ENCODE results near the gene THAP2.
A peak's percentile ranks its signal among the peaks of the same experiment; 100 is the strongest.

Gene THAP2

DNA sequence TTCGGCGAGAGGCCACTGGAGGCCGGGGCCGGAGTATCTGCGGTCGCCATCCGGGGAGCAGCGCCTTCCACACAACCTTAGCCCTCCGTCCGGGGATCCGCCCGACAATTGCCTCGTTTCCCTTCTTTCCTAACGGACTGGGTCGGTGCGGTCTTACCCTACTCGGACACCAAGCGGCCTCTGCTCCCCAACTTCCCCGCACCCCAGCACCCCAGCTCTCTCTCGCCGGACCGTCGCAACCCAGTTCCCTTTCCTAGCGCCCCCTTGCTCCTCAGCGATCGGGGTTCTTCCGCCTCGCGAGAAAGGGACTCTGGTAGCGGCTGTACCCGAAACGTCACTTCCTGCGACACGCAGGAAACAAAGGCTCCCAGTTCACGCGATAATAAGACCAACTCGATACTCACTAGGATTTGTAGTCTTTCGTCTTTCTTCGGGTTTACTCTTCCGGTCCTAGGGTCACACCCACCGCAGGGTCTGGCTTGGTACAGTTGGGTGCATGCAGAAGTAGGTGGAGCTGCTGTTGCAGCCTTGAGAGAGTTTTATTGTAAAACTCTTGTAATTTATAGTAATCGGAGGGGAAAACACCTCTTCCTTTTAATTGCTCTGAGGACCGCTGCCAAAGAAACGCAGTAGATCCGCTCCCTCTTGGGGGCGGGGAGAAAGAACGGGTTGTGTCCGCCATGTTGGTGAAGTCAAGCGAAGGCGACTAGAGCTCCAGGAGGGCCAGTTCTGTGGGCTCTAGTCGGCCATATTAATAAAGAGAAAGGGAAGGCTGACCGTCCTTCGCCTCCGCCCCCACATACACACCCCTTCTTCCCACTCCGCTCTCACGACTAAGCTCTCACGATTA lies at the start of gene THAP2, which contains the start of gene ZFC3H1:
Gene THAP2, plus strand, starts transcription at position 741 of the 850 bp plus-strand sequence. CDS start 209 bp downstream, outside the sequence.
Gene ZFC3H1, minus strand, starts transcription at position 288 of the 850 bp plus-strand sequence. Its CDS starts 238 bp downstream, at position 50.
- DNase-seq: peak; percentile 100

GRCh38 chr12:71621938-71622337 lies 42.2 kb upstream of the THAP2 start:
- DNase-seq: no peak

DNA sequence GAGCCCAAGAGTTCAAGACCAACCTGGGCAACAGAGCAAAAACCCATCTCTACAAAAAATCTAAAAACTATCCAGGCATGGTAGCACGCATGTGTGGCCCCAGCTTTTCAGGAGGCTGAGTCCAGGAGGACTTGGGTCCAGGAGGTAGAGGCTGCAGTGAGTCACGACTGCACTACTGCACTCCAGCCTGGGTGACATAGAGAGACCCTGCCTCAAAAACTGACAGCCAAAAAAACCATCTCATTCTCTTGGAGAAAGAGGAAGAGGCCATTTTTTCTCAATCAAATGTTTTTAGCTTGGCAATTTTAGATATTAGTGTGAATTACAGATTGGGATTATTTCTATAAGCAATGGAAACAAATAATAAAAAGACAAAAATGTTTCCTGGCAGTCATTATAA lies 38.6 kb upstream of the THAP2 start:
- DNase-seq: no peak

DNA sequence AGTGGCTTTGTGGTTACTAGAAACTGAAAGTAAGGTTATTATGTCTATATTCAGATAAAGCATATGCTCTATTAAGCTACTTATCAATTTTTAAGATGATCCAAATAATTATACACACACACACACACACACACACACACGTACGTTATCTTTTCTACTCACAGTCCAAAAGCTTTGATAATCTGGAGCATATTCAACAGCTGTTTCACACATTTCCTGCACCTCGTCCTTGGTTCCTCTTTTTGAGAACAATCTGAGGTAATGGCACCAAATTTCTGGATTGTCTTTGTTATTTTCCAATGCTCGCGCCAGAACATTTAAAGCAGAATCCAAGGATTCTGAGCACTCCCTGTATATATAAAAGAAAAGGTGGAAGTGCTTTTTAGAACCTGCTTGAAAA lies 38.0 kb upstream of the THAP2 start:
- no peak for DNase-seq

GRCh38 chr12:71626768-71627167 lies 37.3 kb upstream of the THAP2 start:
- DNase-seq: no peak

DNA sequence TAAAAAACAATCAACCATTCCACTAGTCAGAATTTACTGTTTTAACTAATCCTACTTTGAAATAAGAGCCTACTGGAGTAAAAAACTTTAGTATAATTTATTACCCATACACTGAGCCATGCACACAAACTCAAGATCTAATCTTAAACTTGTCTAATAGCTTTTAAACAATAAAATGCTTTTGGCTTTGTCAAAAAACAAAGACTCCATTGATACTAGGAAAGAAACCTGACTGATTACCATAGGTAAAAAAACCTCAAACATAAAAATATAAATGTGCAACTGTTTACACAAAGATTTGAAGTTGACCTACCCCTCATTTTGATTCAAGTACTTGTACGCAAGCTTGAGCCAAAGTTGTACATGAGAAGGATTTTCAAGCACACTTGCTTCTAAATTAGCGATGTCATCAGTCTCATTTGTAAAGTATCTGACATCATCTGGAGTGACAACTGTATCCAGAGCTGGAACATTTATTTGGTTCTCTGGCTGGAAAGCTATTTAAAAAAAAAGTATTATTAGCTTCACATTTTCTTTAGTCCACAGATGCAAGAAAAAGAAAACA lies 36.6 kb upstream of the THAP2 start:
- no peak for DNase-seq

GRCh38 chr12:71636704-71637115 lies 27.4 kb upstream of the THAP2 start:
- peak; percentile 70 for DNase-seq

DNA sequence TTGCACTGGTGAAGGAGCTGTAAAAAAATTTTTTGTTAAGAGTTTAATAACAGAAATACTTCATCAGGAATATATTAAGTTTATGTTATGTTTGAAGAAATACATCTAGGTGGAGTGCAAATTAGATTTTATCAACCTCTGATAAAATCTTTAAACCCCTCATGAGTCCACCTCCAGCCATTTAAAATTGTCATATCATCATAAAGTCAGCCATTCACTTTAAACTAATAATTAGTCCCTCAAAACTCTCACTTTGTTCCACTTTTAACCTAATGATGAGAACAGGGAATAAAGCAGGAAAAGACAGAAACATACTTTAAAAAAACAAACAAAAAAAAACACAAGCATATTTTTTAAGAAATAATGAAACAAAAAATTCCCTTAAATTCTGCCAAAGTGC lies 25.6 kb upstream of the THAP2 start:
- DNase-seq: no peak

DNA sequence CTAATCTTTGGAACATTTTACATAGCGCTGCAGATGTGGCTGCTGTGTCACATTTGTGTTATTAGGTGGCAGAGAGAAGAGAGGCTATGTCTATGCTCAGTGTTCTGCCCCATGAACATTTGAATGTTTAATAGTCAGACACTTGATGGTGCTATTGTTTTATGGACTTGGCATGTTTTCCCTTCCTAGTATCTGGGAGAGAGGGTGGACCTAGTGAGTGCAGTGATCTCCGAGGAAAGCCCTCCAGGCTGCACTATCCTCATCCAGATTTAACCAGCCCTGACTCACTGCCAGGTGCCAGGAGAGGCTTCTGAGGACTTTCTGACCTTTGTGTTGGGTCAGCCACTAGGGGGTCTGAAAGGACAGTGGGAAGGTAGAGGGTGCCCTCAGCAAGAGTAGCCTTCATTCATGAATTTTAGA lies 24.8 kb upstream of the THAP2 start:
- DNase-seq: no peak

DNA sequence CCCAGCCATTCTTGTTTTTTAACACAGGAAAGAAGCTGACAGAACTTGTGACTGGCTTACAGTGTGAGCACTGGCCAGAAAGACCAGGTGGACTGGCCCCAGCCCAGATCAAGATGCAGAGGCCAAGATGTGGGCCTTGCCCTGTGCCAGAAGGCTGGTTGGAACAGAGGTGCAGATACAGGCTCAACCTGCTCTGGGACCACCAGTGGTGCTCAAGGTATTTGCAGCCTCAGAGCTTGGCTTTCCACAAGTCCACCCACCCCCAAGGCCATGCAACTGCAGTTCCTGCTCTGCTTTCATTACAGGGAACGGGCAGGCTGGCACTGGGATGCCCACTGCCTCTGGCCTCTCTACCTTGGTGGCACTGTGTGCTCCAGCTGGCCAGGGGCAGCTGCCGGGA lies 23.8 kb upstream of the THAP2 start:
- no peak for DNase-seq

DNA sequence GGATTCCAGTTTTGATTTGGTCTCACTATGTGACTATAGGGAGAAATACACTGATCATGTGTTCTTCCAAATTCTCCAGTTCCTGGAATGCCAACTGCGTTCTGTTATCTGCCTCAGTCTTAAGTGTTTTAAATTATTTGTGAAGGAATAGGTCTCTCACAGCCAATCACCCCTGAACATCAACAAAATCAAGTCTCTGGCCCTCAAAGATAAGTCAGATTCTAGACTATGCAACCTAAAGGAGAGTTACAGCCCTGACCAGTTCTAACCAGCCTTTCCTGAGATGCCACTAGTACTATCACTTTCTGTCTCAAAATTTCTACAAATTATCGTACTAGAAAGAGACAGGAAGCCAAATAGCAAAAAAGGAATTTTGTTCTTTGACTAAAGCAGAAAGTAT lies 22.7 kb upstream of the THAP2 start:
- no peak for DNase-seq

GRCh38 chr12:71642264-71642663 lies 21.8 kb upstream of the THAP2 start:
- DNase-seq: no peak

- DNase-seq: no peak
Measured at GRCh38 chr12:71645268-71645667, 18.8 kb upstream of the THAP2 start.

DNA sequence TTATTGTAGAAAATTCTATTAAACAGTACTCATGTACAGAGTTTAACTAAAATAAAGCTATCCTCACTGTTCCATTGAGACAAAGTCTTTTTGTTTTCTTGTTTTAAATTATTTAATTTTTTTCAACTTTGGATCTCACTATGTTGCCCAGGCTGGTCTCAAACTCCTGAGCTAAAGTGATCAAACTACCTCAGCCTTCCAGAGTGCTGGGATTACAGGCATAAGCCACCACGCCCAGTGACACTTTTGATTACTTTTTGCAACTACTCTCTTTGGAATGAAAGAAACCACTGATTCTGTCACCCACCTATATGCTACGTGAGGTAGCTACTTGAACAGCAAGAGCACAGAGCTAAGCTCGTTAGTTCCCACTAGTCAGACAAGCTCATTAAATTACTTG lies 17.6 kb upstream of the THAP2 start:
- DNase-seq: no peak

- no peak for DNase-seq
Measured at GRCh38 chr12:71648537-71648936, 15.6 kb upstream of the THAP2 start.

DNA sequence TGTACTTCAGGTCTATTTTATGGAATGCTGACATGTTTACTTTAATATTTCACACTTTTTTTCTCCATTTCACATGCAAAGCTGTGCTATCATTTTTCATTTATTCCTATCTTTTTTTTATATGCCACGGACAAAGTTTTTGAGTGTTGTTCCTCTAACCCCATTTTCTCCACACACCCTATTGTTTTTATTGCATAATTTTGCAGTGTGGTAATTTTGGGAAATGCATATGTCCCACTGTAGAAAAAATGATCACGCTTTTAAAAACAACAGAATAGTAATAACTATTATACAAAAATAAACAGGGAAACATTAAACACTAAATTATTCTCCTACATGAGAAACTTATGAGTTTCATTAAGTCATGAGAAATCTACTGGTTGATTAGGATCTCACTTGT lies 14.7 kb upstream of the THAP2 start:
- no peak for DNase-seq

DNA sequence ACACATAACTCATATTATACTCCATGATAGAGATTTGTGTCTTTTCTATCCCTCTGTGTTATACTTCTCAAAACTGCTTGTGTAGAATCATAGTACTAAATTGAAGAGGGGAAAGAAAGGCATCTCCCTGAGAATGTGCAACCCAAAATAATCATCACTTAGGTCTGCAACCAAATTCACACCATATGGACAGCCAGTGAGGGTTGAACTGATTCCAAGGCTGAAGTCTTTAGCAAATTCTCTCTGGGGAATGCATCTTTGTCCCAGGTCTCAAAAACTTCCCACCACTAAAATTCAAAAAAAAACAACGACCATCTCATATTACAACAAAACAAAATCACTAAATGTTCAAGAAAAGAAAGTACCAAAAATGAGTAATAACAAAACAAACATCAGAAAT lies 11.4 kb upstream of the THAP2 start:
- no peak for DNase-seq

- DNase-seq: no peak
Measured at GRCh38 chr12:71653137-71653536, 11.0 kb upstream of the THAP2 start.

DNA sequence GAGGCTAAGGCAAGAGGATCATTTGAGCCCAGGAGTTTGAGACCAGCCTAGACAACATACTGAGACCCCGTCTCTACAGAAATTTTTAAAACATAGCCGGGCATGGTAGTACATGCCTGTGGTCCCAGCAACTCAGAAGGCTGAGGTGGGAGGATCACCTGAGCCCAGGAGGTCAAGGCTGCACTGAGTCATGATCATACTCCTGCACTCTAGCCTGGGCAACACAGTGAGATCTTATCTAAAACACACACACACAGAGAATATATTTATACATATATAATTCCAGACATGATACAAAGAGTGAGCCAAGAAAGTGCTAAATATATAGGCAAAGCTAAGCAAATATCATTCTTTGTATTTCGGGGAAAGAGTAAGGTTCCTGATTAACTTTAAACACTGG lies 9.9 kb upstream of the THAP2 start:
- DNase-seq: no peak

DNA sequence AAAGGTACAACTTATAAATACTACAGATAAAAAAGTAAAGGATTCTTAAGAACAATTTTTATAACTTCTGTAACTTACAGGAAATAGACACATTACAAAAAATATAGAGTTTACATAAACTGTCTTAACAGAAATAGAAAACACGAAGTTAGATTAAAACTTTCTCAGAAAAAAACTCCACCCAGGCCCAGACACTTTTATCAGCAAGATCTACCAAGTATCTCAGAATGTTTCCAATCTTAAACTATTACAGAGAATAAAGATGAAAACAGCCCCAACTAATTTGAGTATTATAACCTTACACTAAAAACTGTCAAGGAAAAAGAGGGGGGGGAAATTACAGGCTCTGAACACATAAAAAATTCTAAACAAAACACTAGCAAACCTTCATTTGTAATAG lies 8.6 kb upstream of the THAP2 start:
- DNase-seq: no peak

DNA sequence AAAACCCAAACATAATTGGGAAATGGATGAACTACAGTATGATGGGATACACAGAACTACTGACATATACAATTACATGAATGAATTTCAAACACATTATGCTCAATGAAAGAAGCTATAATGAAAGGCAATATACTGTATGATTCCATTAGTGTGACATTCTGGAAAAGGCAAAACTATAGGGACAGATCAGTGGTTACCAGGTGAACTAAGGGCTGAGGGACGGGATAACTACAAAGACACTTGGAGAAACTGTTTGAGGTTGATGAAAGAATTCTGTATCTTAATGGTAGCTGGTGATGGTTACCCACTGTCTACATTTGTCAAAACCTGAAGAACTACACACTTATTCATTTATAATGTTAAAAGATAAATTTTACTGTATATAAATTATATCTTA lies 8.2 kb upstream of the THAP2 start:
- DNase-seq: no peak

- DNase-seq: no peak
Measured at GRCh38 chr12:71656740-71657139, 7.4 kb upstream of the THAP2 start.

- DNase-seq: no peak
Measured at GRCh38 chr12:71661977-71662530, 2.0 kb upstream of the THAP2 start.

- no peak for DNase-seq
Measured at GRCh38 chr12:71662849-71663560, 1.1 kb upstream of the THAP2 start.
